Endothelial cell of umbilical vein (primary cell): ENCODE data around the gene ZNF207.

Source experiments
- EZH2 ChIP-seq: IDR thresholded peaks from 2 replicates; pipeline ENCODE4 v1.6.1; 2012; ENCODE audit warnings: borderline replicate concordance, low read depth, mild to moderate bottlenecking, moderate library complexity, low read length, inconsistent platforms; ENCODE audit not compliant: severe bottlenecking
- GATA2 ChIP-seq: IDR thresholded peaks from 2 replicates; pipeline ENCODE4 v1.7.0; 2011; ENCODE audit warnings: low read depth, mild to moderate bottlenecking, moderate library complexity, mixed read lengths, low read length; ENCODE audit not compliant: insufficient read length, insufficient read depth
- POLR2A ChIP-seq: IDR thresholded peaks from 2 replicates; pipeline ENCODE4 v1.6.1; 2012; ENCODE audit warnings: low read depth, mild to moderate bottlenecking, control low read depth, low read length
- POLR2AphosphoS5 ChIP-seq: IDR thresholded peaks from 2 replicates; pipeline ENCODE4 v1.6.1; 2012; ENCODE audit warnings: low read depth, mild to moderate bottlenecking, control low read depth, low read length, moderate library complexity; ENCODE audit not compliant: insufficient read depth
- TF ChIP-seq, protein P1 (sequence below), 2 donors: IDR thresholded peaks; 1 replicate in 1 of 2; 2 replicates in 1 of 2; pipeline ENCODE4 v1.5.1; 2011; ENCODE audit warnings: low read length in 2 of 2, mild to moderate bottlenecking in 2 of 2, moderate library complexity in 2 of 2, control low read depth in 1 of 2, inconsistent platforms in 1 of 2, low read depth in 1 of 2; ENCODE audit not compliant: insufficient read depth in 1 of 2; ENCODE audit errors: extremely low read depth in 1 of 2
- TF ChIP-seq, protein P2 (sequence below): IDR thresholded peaks from 2 replicates; pipeline ENCODE4 v1.6.1; 2011; ENCODE audit not compliant: insufficient read depth, insufficient read length

- TF ChIP-seq POLR2AphosphoS5 = no peak
- TF ChIP-seq, protein P1, sequence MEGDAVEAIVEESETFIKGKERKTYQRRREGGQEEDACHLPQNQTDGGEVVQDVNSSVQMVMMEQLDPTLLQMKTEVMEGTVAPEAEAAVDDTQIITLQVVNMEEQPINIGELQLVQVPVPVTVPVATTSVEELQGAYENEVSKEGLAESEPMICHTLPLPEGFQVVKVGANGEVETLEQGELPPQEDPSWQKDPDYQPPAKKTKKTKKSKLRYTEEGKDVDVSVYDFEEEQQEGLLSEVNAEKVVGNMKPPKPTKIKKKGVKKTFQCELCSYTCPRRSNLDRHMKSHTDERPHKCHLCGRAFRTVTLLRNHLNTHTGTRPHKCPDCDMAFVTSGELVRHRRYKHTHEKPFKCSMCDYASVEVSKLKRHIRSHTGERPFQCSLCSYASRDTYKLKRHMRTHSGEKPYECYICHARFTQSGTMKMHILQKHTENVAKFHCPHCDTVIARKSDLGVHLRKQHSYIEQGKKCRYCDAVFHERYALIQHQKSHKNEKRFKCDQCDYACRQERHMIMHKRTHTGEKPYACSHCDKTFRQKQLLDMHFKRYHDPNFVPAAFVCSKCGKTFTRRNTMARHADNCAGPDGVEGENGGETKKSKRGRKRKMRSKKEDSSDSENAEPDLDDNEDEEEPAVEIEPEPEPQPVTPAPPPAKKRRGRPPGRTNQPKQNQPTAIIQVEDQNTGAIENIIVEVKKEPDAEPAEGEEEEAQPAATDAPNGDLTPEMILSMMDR (IDR thresholded peaks at IDR 0.05; ENCODE audit: extremely low read depth in 1 of 2, insufficient read depth in 1 of 2, low read depth in 1 of 2, low read length in 2 of 2) = no peak
- TF ChIP-seq, protein P2, sequence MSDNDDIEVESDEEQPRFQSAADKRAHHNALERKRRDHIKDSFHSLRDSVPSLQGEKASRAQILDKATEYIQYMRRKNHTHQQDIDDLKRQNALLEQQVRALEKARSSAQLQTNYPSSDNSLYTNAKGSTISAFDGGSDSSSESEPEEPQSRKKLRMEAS = no peak
- no peak for TF ChIP-seq EZH2
- TF ChIP-seq POLR2A = no peak
- no peak for TF ChIP-seq GATA2
These were observed 47.9 kb upstream of the ZNF207 start for GRCh38 chr17:32302037-32302436.
